WTC11 (cell line): ENCODE measurements around the gene NKX6-2. TPM values are rescaled to one million over a fixed set of nuclear protein-coding genes. Genes with fewer than 3 reads are reported as not detected.

Experiments used
- ATAC-seq: fragments of 200-7000 bp; cut with Tn5 transposase; 2 replicates; pipeline ENCODE4 v1.10.0; 2021; ENCODE audit warnings: mild to moderate bottlenecking, moderate library complexity
- CTCF ChIA-PET: fragments of 300-600 bp; sonication (Branson Sonifier 250); formaldehyde crosslinking; loops from one replicate; lab custom pipeline; 2021; ENCODE audit warnings: antibody characterized with exemption; lab: Charles Lee
- POLR2A ChIA-PET: fragments of 350-600 bp; sonication (Branson Sonifier 250); formaldehyde crosslinking; loops from one replicate; lab custom pipeline; 2021; ENCODE audit warnings: antibody characterized with exemption; lab: Charles Lee
- DNase-seq: peaks from one replicate; pipeline ENCODE4 v3.0.0; 2021; ENCODE audit warnings: low spot score
- H3K27ac Mint-ChIP-seq: 2 replicates; pipeline ENCODE4 v1.8.0; 2021; ENCODE audit warnings: mixed read lengths
- H3K27me3 Mint-ChIP-seq: 2 replicates; pipeline ENCODE4 v1.8.0; 2021; ENCODE audit warnings: low read depth, mild to moderate bottlenecking, moderate library complexity, mixed read lengths
- H3K36me3 Mint-ChIP-seq: 2 replicates; pipeline ENCODE4 v1.8.0; 2021; ENCODE audit warnings: mixed read lengths
- H3K4me1 Mint-ChIP-seq: 2 replicates; pipeline ENCODE4 v1.8.0; 2022; ENCODE audit warnings: mixed read lengths
- H3K4me3 Mint-ChIP-seq: 2 replicates; pipeline ENCODE4 v1.8.0; 2021; ENCODE audit warnings: mild to moderate bottlenecking, moderate library complexity, mixed read lengths
- H3K9me3 Mint-ChIP-seq: 2 replicates; pipeline ENCODE4 v1.8.0; 2021; ENCODE audit warnings: mixed read lengths
- CBFB ChIP-seq: sonication (generic); formaldehyde crosslinking; IDR thresholded peaks from 2 replicates; pipeline ENCODE4 v1.8.1; 2022; ENCODE audit warnings: mild to moderate bottlenecking, low read depth, missing genetic modification reagents
- CREB1 ChIP-seq: sonication (generic); formaldehyde crosslinking; IDR thresholded peaks from 2 replicates; pipeline ENCODE4 v1.8.0; 2023; ENCODE audit warnings: mild to moderate bottlenecking, missing genetic modification reagents
- FOXJ3 ChIP-seq: sonication (generic); formaldehyde crosslinking; IDR thresholded peaks from 2 replicates; pipeline ENCODE4 v1.9.0; 2021; ENCODE audit warnings: missing genetic modification reagents, mild to moderate bottlenecking, borderline replicate concordance
- FOXK1 ChIP-seq: sonication (generic); formaldehyde crosslinking; IDR thresholded peaks from 2 replicates; pipeline ENCODE4 v1.8.0; 2022; ENCODE audit warnings: mild to moderate bottlenecking, moderate library complexity, missing genetic modification reagents
- GRHL2 ChIP-seq: fragments of 250-450 bp; sonication (Bioruptor Pico); IDR thresholded peaks from 2 replicates; pipeline ENCODE4 v1.8.0; 2022; ENCODE audit warnings: mild to moderate bottlenecking, moderate library complexity; ENCODE audit not compliant: insufficient replicate concordance, severe bottlenecking
- NFE2L1 ChIP-seq: sonication (generic); formaldehyde crosslinking; IDR thresholded peaks from 2 replicates; pipeline ENCODE4 v1.8.1; 2023; ENCODE audit warnings: missing genetic modification reagents
- NR1H2 ChIP-seq: sonication (generic); formaldehyde crosslinking; IDR thresholded peaks from 2 replicates; pipeline ENCODE4 v1.9.0; 2021; ENCODE audit warnings: mild to moderate bottlenecking, moderate library complexity, missing genetic modification reagents
- SMAD4 ChIP-seq: sonication (generic); formaldehyde crosslinking; IDR thresholded peaks from 2 replicates; pipeline ENCODE4 v1.8.0; 2022; ENCODE audit warnings: mild to moderate bottlenecking, missing genetic modification reagents
- SOX15 ChIP-seq: fragments of 250-450 bp; sonication (Bioruptor Pico); IDR thresholded peaks from 2 replicates; pipeline ENCODE4 v1.9.0; 2021; ENCODE audit warnings: mild to moderate bottlenecking
- SP1 ChIP-seq: sonication (generic); formaldehyde crosslinking; conservative IDR thresholded peaks from 2 replicates; pipeline ENCODE4 v1.8.1; 2022; ENCODE audit warnings: missing genetic modification reagents
- TCF7 ChIP-seq: sonication (generic); formaldehyde crosslinking; IDR thresholded peaks from 2 replicates; pipeline ENCODE4 v1.8.0; 2022; ENCODE audit warnings: mild to moderate bottlenecking, low read depth, missing genetic modification reagents, moderate library complexity
- ZBTB21 ChIP-seq: sonication (generic); formaldehyde crosslinking; IDR thresholded peaks from 2 replicates; pipeline ENCODE4 v1.8.1; 2023; ENCODE audit warnings: mild to moderate bottlenecking, missing genetic modification reagents, borderline replicate concordance
- total RNA-seq: library from RNA; stranded (reverse); gene quantifications from 3 replicates; pipeline ENCODE4 v1.2.3, GENCODE V29; 2021
- TF ChIP-seq, protein P1 (sequence below): fragments of 200-600 bp; IDR thresholded peaks from 2 replicates; pipeline ENCODE4 v1.8.0; 2022; ENCODE audit warnings: antibody characterized with exemption
- TF ChIP-seq, protein P2 (sequence below): sonication (generic); formaldehyde crosslinking; IDR thresholded peaks from 2 replicates; pipeline ENCODE4 v1.8.1; 2022; ENCODE audit warnings: missing genetic modification reagents, borderline replicate concordance
- TF ChIP-seq, protein P3 (sequence below): fragments of 250-450 bp; sonication (Bioruptor Pico); IDR thresholded peaks from 2 replicates; pipeline ENCODE4 v1.9.0; 2021; ENCODE audit warnings: mild to moderate bottlenecking, borderline replicate concordance
- TF ChIP-seq, protein P4 (sequence below): fragments of 250-450 bp; sonication (Bioruptor Pico); IDR thresholded peaks from 2 replicates; pipeline ENCODE4 v1.9.0; 2021; ENCODE audit warnings: moderate library complexity, mild to moderate bottlenecking, inconsistent platforms, borderline replicate concordance
- TF ChIP-seq, protein P5 (sequence below): sonication (generic); formaldehyde crosslinking; IDR thresholded peaks from 2 replicates; pipeline ENCODE4 v1.8.1; 2022; ENCODE audit warnings: mild to moderate bottlenecking, missing genetic modification reagents, moderate library complexity, borderline replicate concordance
- TF ChIP-seq, protein P6 (sequence below): sonication (generic); formaldehyde crosslinking; IDR thresholded peaks from 2 replicates; pipeline ENCODE4 v1.8.0; 2023; ENCODE audit warnings: mild to moderate bottlenecking, missing genetic modification reagents
- TF ChIP-seq, protein P7 (sequence below): fragments of 250-450 bp; sonication (Bioruptor Pico); IDR thresholded peaks from 2 replicates; pipeline ENCODE4 v1.9.0; 2021; ENCODE audit warnings: mild to moderate bottlenecking

Gene NKX6-2
- total RNA-seq, 1 experiment from 2014 or later: 0.15 TPM

DNA sequence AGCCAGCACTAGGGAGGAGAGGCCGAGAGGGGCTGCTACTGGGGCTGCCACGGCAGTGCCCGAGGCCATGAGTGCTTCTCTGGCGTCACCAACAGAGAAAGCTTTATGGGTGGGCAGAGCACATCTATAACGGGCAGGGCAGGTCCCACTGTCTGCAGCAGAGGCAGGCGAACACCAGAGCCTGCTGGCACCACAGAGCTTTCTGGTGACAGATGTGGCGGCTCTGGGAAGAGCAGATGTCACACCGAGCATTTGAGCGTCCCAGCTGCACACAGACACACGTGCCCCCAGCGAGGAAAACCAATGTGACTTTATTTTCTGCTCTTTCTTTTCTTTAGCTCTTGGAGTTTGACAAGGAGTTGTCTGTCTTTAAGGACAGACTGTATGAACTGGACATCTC is 20.5 kb downstream of the NKX6-2 start:
- no peak for TF ChIP-seq FOXJ3 (CRISPR knock-in tag)
- TF ChIP-seq, protein P1, sequence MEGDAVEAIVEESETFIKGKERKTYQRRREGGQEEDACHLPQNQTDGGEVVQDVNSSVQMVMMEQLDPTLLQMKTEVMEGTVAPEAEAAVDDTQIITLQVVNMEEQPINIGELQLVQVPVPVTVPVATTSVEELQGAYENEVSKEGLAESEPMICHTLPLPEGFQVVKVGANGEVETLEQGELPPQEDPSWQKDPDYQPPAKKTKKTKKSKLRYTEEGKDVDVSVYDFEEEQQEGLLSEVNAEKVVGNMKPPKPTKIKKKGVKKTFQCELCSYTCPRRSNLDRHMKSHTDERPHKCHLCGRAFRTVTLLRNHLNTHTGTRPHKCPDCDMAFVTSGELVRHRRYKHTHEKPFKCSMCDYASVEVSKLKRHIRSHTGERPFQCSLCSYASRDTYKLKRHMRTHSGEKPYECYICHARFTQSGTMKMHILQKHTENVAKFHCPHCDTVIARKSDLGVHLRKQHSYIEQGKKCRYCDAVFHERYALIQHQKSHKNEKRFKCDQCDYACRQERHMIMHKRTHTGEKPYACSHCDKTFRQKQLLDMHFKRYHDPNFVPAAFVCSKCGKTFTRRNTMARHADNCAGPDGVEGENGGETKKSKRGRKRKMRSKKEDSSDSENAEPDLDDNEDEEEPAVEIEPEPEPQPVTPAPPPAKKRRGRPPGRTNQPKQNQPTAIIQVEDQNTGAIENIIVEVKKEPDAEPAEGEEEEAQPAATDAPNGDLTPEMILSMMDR: no peak
- TF ChIP-seq, protein P2, sequence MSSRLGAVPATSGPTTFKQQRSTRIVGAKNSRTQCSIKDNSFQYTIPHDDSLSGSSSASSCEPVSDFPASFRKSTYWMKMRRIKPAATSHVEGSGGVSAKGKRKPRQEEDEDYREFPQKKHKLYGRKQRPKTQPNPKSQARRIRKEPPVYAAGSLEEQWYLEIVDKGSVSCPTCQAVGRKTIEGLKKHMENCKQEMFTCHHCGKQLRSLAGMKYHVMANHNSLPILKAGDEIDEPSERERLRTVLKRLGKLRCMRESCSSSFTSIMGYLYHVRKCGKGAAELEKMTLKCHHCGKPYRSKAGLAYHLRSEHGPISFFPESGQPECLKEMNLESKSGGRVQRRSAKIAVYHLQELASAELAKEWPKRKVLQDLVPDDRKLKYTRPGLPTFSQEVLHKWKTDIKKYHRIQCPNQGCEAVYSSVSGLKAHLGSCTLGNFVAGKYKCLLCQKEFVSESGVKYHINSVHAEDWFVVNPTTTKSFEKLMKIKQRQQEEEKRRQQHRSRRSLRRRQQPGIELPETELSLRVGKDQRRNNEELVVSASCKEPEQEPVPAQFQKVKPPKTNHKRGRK: no peak
- TF ChIP-seq SOX15 (CRISPR knock-in tag): no peak
- TF ChIP-seq SP1: no peak
- TF ChIP-seq, protein P3, sequence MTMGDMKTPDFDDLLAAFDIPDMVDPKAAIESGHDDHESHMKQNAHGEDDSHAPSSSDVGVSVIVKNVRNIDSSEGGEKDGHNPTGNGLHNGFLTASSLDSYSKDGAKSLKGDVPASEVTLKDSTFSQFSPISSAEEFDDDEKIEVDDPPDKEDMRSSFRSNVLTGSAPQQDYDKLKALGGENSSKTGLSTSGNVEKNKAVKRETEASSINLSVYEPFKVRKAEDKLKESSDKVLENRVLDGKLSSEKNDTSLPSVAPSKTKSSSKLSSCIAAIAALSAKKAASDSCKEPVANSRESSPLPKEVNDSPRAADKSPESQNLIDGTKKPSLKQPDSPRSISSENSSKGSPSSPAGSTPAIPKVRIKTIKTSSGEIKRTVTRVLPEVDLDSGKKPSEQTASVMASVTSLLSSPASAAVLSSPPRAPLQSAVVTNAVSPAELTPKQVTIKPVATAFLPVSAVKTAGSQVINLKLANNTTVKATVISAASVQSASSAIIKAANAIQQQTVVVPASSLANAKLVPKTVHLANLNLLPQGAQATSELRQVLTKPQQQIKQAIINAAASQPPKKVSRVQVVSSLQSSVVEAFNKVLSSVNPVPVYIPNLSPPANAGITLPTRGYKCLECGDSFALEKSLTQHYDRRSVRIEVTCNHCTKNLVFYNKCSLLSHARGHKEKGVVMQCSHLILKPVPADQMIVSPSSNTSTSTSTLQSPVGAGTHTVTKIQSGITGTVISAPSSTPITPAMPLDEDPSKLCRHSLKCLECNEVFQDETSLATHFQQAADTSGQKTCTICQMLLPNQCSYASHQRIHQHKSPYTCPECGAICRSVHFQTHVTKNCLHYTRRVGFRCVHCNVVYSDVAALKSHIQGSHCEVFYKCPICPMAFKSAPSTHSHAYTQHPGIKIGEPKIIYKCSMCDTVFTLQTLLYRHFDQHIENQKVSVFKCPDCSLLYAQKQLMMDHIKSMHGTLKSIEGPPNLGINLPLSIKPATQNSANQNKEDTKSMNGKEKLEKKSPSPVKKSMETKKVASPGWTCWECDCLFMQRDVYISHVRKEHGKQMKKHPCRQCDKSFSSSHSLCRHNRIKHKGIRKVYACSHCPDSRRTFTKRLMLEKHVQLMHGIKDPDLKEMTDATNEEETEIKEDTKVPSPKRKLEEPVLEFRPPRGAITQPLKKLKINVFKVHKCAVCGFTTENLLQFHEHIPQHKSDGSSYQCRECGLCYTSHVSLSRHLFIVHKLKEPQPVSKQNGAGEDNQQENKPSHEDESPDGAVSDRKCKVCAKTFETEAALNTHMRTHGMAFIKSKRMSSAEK (CRISPR knock-in tag): no peak
- no peak for TF ChIP-seq NFE2L1 (CRISPR knock-in tag)
- TF ChIP-seq, protein P4, sequence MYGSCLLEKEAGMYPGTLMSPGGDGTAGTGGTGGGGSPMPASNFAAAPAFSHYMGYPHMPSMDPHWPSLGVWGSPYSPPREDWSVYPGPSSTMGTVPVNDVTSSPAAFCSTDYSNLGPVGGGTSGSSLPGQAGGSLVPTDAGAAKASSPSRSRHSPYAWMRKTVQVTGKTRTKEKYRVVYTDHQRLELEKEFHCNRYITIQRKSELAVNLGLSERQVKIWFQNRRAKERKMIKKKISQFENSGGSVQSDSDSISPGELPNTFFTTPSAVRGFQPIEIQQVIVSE (CRISPR knock-in tag): no peak
- no peak for TF ChIP-seq FOXK1 (CRISPR knock-in tag)
- no peak for TF ChIP-seq NR1H2 (CRISPR knock-in tag)
- TF ChIP-seq TCF7: no peak
- TF ChIP-seq, all 79 proteins: peak for 0
- peaks cover 20% of the 10 kb centered on the region for H3K9me3 Mint-ChIP-seq
- H3K4me1 Mint-ChIP-seq: no peaks in the 10 kb centered on the region
- H3K27ac Mint-ChIP-seq: no peak overlapping the region
- DNase-seq (no peak), ATAC-seq (no peak)
- no peaks in the 10 kb centered on the region; the same call in 1 of the 2 replicates for H3K27me3 Mint-ChIP-seq
- ChIA-PET POLR2A (no interaction called here), CTCF (interaction anchor here (0.6 kb wide), 1 partner anchor 361 kb away, joined by 3 read pairs; no protein-coding TSS in a partner anchor)
- no peak overlapping the region for H3K4me3 Mint-ChIP-seq
- peaks cover 21% of the 10 kb centered on the region for H3K36me3 Mint-ChIP-seq

DNA sequence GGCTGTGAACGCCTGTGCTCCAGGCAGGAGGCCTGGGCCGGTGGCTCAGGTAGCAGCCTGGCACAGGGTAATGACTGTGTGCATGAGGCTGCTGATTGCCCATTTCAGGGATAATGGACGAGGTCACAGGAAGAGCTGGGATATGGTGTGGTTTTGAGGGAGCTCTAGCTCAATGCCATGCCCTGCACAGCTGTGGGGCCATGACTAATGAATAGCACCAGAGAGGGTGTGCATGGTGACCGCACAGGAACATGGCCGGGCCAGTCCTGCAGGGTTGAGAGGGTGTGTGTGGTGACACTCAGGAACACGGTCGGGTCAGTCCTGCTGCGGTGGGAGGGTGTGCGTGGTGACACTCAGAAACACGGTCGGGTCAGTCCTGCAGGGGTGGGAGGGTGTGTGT is 21.8 kb downstream of the NKX6-2 start:
- DNase-seq: no peak
- ChIA-PET CTCF (no interaction called here), POLR2A (no interaction called here)
- no peaks in the 10 kb centered on the region for H3K4me1 Mint-ChIP-seq
- TF ChIP-seq SP1 (no peak), GRHL2 (CRISPR knock-in tag) (no peak), CREB1 (CRISPR knock-in tag) (no peak), CBFB (CRISPR knock-in tag) (no peak), SMAD4 (CRISPR knock-in tag) (no peak), ZBTB21 (no peak)
- TF ChIP-seq, protein P5, sequence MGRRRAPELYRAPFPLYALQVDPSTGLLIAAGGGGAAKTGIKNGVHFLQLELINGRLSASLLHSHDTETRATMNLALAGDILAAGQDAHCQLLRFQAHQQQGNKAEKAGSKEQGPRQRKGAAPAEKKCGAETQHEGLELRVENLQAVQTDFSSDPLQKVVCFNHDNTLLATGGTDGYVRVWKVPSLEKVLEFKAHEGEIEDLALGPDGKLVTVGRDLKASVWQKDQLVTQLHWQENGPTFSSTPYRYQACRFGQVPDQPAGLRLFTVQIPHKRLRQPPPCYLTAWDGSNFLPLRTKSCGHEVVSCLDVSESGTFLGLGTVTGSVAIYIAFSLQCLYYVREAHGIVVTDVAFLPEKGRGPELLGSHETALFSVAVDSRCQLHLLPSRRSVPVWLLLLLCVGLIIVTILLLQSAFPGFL (CRISPR knock-in tag): no peak
- TF ChIP-seq, protein P6, sequence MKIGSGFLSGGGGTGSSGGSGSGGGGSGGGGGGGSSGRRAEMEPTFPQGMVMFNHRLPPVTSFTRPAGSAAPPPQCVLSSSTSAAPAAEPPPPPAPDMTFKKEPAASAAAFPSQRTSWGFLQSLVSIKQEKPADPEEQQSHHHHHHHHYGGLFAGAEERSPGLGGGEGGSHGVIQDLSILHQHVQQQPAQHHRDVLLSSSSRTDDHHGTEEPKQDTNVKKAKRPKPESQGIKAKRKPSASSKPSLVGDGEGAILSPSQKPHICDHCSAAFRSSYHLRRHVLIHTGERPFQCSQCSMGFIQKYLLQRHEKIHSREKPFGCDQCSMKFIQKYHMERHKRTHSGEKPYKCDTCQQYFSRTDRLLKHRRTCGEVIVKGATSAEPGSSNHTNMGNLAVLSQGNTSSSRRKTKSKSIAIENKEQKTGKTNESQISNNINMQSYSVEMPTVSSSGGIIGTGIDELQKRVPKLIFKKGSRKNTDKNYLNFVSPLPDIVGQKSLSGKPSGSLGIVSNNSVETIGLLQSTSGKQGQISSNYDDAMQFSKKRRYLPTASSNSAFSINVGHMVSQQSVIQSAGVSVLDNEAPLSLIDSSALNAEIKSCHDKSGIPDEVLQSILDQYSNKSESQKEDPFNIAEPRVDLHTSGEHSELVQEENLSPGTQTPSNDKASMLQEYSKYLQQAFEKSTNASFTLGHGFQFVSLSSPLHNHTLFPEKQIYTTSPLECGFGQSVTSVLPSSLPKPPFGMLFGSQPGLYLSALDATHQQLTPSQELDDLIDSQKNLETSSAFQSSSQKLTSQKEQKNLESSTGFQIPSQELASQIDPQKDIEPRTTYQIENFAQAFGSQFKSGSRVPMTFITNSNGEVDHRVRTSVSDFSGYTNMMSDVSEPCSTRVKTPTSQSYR (CRISPR knock-in tag): no peak
- TF ChIP-seq, protein P7, sequence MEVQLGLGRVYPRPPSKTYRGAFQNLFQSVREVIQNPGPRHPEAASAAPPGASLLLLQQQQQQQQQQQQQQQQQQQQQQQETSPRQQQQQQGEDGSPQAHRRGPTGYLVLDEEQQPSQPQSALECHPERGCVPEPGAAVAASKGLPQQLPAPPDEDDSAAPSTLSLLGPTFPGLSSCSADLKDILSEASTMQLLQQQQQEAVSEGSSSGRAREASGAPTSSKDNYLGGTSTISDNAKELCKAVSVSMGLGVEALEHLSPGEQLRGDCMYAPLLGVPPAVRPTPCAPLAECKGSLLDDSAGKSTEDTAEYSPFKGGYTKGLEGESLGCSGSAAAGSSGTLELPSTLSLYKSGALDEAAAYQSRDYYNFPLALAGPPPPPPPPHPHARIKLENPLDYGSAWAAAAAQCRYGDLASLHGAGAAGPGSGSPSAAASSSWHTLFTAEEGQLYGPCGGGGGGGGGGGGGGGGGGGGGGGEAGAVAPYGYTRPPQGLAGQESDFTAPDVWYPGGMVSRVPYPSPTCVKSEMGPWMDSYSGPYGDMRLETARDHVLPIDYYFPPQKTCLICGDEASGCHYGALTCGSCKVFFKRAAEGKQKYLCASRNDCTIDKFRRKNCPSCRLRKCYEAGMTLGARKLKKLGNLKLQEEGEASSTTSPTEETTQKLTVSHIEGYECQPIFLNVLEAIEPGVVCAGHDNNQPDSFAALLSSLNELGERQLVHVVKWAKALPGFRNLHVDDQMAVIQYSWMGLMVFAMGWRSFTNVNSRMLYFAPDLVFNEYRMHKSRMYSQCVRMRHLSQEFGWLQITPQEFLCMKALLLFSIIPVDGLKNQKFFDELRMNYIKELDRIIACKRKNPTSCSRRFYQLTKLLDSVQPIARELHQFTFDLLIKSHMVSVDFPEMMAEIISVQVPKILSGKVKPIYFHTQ: no peak
- H3K36me3 Mint-ChIP-seq: peaks cover 21% of the 10 kb centered on the region
- no peak overlapping the region for H3K4me3 Mint-ChIP-seq
- no peak for ATAC-seq
- H3K27me3 Mint-ChIP-seq: no peaks in the 10 kb centered on the region; the same call in 1 of the 2 replicates
- peak overlapping the region; percentile 53 for H3K27ac Mint-ChIP-seq
- H3K9me3 Mint-ChIP-seq: peaks cover 20% of the 10 kb centered on the region
